Cardiac septum (tissue), 1 donor: ENCODE results near the gene GALNTL6. TPM values are rescaled to one million over a fixed set of nuclear protein-coding genes. Genes with fewer than 3 reads are reported as not detected.
"Not testable (repeated sequence)": the region's sequence is repeated elsewhere in the genome, so short reads cannot be mapped to it uniquely, and the experiment has no call there.

Source experiments
- DNase-seq: peaks from one replicate; pipeline ENCODE4 v3.0.0-alpha.2; 2020; ENCODE audit warnings: low spot score
- intact Hi-C: fragments of 100-400 bp; cut with DNase I; formaldehyde crosslinking; loops from one replicate; pipeline ENCODE4 v1.14.0; 2022
- total RNA-seq: library from RNA; stranded (reverse); fragmentation: NEBNext Ultra II Directional; extraction: Animal tissue kit (Norgen Biotek cat#: 25700); gene quantifications from one replicate; pipeline ENCODE4 v1.2.1, GENCODE V29; 2021
- donor health status: DM: no; HTN: no; CAD: no.

GALNTL6 gene
- total RNA-seq, 1 donor from 2014 or later: not detected

- intact Hi-C loops: no loop called here
- DNase-seq: no peak
Measured at GRCh38 chr4:173002830-173003561, 1189.8 kb downstream of the GALNTL6 start.

GRCh38 chr4:173005912-173006633, 1192.9 kb downstream of the GALNTL6 start:
- DNase-seq: no peak
- intact Hi-C loops: no loop called here

- intact Hi-C loops: no loop called here
- no peak for DNase-seq
Measured at GRCh38 chr4:173008436-173008835, 1195.2 kb downstream of the GALNTL6 start.

- intact Hi-C loops: no loop called here
Measured at GRCh38 chr4:173009129-173009823, 1196.1 kb downstream of the GALNTL6 start.

GRCh38 chr4:173012608-173013007, 1199.4 kb downstream of the GALNTL6 start:
- intact Hi-C loops: loop anchor here (2.0 kb wide), 1 partner anchor 244 kb away; no protein-coding TSS in a partner anchor
- DNase-seq: no peak

More at GRCh38 chr4:173009129-173009823, 1196.1 kb downstream of the GALNTL6 start:
- DNase-seq: no peak

DNA sequence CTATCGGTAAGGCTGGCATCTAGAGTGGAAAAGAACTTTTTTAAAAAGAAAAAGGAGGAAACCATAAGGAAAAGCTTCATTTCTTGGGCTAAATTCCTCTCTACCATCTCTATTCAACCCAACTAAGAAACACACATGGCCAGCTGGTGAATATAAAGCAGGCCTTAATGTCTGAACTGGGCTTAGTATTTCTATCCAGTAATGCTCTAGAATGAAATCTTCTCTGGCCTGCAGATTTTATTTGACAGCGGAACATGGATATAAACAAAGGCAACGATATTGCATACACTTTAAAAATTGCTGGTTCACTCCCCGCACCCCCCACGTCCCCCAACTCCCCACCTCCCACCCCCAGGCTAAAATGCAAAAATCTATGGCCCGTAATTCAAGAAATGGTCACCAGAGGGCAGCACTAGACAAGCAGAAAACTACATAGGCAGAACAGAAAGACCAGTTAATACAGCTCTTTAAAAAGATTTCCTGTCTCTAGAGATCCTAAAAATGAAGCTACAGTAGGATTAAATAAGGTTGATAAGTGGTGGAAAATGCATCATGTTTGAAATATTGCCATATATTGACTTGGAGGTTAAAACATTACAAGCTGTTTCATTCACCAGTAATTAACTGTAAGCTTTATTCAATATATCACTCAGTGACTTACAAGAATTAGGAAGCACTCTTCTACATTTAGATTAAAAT, 1200.2 kb downstream of the GALNTL6 start:
- DNase-seq: no peak
- intact Hi-C loops: loop anchor here (2.0 kb wide), 1 partner anchor 243 kb away; no protein-coding TSS in a partner anchor

DNA sequence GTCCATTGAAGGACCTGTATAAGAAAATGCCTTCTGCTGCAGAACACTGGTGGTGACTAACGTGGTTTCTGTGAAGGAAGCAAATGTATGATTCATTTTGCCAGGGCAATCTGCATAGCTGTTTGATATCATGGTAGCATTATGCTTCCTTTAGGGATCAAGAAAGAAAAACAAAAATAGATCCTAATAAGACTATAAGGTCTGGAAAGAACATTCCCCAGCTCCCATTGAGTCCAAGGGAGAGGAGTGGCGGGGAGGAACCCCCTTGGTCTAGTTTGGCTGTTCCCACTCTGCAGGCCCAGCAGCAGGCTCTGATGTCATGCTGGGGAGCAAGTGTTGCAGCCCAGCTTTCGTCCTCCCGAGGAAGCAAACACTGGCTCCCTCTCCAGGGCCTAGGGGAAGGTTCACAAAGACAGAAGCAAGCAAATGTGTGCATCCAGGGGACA, 1200.9 kb downstream of the GALNTL6 start:
- no peak for DNase-seq
- intact Hi-C loops: no loop called here

GRCh38 chr4:173014836-173015235, 1201.6 kb downstream of the GALNTL6 start:
- no peak for DNase-seq
- intact Hi-C loops: no loop called here

DNA sequence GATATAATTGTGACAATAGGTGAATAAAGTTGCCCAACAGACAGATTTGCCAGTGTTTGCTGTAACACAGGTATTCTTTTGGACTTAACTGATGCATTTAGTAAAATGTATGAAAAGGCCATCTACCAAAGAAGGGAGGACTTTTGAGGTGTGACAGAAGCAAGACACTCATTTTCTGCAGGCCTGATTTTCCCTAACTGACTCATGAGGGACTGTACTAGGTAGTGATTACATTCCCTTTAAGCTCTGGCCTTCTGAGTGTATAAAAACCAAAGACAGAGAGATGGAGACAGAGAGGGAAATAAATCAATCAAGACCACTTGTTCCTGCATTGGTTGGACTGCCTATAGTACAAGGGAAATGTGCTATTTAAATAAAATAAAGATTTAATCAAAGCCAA, 1204.6 kb downstream of the GALNTL6 start:
- DNase-seq: no peak
- intact Hi-C loops: no loop called here

- intact Hi-C loops: no loop called here
- no peak for DNase-seq
Measured at GRCh38 chr4:173018446-173018845, 1205.2 kb downstream of the GALNTL6 start.

DNA sequence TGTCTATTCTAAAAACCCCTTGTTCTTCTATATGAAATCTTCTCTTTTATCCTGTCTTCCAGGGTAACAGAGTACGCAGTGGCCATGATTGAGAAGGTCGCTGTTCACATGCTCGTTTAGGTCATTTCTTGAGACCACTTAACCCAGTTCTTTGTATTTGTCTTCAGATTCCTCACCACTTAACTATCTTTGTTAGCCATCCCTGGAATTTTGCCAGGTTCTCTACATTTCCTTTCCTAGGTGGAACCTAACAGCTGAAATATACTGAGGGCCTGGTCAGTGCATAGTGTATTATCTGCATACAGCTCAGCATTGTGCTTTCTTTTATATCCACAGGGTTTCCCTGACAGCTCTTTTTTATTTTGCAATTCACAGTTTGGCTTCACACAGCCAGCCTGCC, 1206.5 kb downstream of the GALNTL6 start:
- no peak for DNase-seq
- intact Hi-C loops: no loop called here

GRCh38 chr4:173021746-173022573, 1208.8 kb downstream of the GALNTL6 start:
- intact Hi-C loops: not testable (repeated sequence)

DNA sequence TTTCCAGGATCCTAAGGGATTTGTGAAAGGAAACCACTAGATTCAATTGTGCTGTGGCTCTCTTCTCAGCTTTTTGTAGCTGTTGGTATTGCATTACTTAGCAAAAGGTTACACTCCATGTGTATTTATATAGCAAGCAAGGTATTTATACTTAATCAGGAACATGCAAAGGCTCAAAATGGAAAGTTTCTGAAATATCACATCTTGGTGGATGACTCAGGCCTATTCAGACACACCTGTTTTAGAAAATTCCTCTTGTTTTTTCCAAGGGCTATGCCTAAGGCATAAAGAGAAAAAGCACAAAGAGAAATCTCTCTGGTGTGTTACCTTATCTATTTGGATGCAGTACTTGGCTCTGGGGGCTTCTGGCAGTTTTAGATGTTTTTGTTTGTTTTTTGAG, 1211.0 kb downstream of the GALNTL6 start:
- no peak for DNase-seq
- intact Hi-C loops: no loop called here

More at GRCh38 chr4:173021746-173022573, 1208.8 kb downstream of the GALNTL6 start:
- not testable (repeated sequence) for DNase-seq

- DNase-seq: no peak
- intact Hi-C loops: loop anchor here (1.0 kb wide), 1 partner anchor 233 kb away; no protein-coding TSS in a partner anchor
Measured at GRCh38 chr4:173025131-173025530, 1211.9 kb downstream of the GALNTL6 start.

- intact Hi-C loops: no loop called here
- DNase-seq: no peak
Measured at GRCh38 chr4:173037242-173037641, 1224.0 kb downstream of the GALNTL6 start.

DNA sequence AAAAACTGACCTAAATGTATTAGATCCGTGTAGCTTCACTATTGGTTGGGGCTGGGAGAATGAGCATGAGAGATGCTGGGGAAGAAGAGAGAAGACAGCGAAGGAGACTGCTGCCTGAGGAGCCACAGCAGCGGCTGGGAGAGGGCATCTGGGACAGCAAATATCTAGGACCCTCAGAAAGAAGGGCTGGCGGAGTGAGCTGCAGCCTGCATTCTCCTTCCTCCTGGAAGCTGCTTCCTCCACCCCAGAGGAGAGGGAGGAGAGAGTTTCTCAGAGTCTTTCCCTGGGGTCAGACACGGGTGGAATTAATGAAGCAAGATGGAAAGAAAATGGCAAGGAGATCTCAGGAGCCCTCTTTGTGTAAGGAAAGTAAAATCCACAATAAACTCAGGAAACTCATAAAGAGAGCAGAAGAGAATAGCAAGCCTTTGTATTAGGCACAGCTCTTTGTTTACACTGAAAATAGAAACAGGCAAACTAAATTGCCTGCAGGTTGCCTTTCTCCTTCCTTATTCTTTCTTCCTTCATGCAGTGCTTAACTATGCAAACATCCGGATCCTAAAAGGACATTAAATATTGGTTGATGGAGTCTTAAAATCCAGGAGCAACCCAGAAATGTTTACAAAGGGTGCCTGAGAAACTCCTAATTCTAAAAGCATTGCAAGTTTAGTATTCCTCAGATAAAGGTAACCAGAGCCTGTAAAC, 1225.1 kb downstream of the GALNTL6 start:
- DNase-seq: no peak
- intact Hi-C loops: no loop called here

DNA sequence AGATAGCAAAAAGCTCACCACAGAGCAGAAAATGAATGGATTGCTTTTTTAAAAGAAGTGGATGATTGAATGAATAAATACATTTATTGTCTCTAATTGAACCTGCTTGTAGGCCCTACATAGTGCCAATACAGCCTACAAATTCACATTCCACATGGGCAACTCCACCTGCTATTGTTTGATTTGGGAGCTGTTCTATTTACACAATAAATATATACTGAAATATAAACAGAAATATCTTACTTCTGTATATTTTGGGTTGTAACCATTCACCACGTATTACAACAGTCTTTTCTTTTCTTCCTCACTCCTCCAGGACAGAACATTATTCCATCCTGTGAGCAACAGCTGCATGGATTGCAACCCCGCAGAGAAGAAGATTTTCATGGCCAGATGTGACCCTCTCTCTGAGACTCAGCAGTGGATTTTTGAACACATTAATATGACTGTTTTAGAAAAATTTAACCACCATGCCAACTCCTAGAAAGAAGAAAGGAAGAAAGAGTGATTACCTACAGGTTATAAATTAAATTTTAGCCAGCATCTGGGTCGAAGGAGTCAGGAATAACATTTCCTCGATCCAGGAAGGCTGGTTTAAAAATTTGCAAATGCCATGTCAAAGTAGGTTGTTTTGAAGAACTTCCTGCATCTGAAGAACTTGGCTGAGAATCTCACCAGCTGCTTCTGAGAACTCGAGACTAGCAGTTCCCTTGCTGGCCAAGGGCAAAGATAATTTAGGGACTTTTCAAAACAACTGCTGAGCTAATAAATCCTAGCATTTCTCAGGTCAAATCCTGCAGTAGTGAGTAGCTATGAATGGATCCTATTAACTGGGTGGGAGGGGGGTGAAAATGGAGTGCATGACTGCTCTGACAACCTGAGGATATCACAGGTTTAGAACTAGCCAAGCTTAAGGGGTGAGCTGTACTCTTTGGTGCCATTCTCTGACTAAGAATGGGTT, 1226.7 kb downstream of the GALNTL6 start:
- no peak for DNase-seq

More for the DNA sequence above, 1226.7 kb downstream of the GALNTL6 start:
- intact Hi-C loops: no loop called here
